ENCODE data around the gene BOD1L1. TPM values are rescaled to one million over a fixed set of nuclear protein-coding genes. Genes with fewer than 3 reads are reported as not detected.

The BOD1L1 gene
- total RNA-seq, 1 donor from 2014 or later: 41.5 TPM

GRCh38 chr4:13522282-13523104, 105.0 kb downstream of the BOD1L1 start:
- H3K36me3 Mint-ChIP-seq (ENCODE audit: low read depth): no peaks in the 10 kb centered on the region
- peaks cover 10% of the 10 kb centered on the region for H3K9me3 Mint-ChIP-seq
- peaks cover 6% of the 10 kb centered on the region for H3K4me1 Mint-ChIP-seq (ENCODE audit: low read depth)
- no peak overlapping the region for H3K27ac Mint-ChIP-seq
- intact Hi-C loops (cut with micrococcal nuclease): no loop called here
- no peak for DNase-seq (ENCODE audit: low spot score)
- peaks cover 73% of the 10 kb centered on the region for H3K27me3 Mint-ChIP-seq (ENCODE audit: low read depth)
- no peak overlapping the region for H3K4me3 Mint-ChIP-seq (ENCODE audit: low read depth)

- no peak overlapping the region for H3K4me3 Mint-ChIP-seq (ENCODE audit: low read depth)
- DNase-seq (ENCODE audit: low spot score): no peak
- peaks cover 70% of the 10 kb centered on the region for H3K27me3 Mint-ChIP-seq (ENCODE audit: low read depth)
- intact Hi-C loops (cut with micrococcal nuclease): no loop called here
- H3K9me3 Mint-ChIP-seq: peaks cover 10% of the 10 kb centered on the region
- H3K36me3 Mint-ChIP-seq (ENCODE audit: low read depth): no peaks in the 10 kb centered on the region
- H3K4me1 Mint-ChIP-seq (ENCODE audit: low read depth): peaks cover 3% of the 10 kb centered on the region
- no peak overlapping the region for H3K27ac Mint-ChIP-seq
Observed at GRCh38 chr4:13521047-13521446, 106.5 kb downstream of the BOD1L1 start.

Other genes with a start within 250 kb of the BOD1L1 start
- gene RAB28, start 143.4 kb downstream of the BOD1L1 start, total RNA-seq: 17.4 and 19.3 TPM in 2 replicates
- gene NKX3-2, start 83.2 kb downstream of the BOD1L1 start, total RNA-seq: not detected in 2 replicates

All from activated T-helper 2 cell treated with anti-CD3 and anti-CD28 coated beads, Interferon-gamma antibody, Interleukin-2, Interleukin-4, amounts not matched to agents 10 μg/mL and 5 μg/mL and 100 μg/mL, durations not matched to agents 14 hours and 24 hours and 36 hours (primary cell).